ENCODE measurements around the gene NPTX2.
"Not testable (repeated sequence)": the region's sequence is repeated elsewhere in the genome, so short reads cannot be mapped to it uniquely, and the experiment has no call there.

Gene NPTX2

GRCh38 chr7:98617051-98617959 lies at the start of gene NPTX2:
NPTX2 (plus strand) TSS chr7:98617285; CDS start chr7:98617462, 177 bp downstream.
- DNase-seq (ENCODE audit: low spot score) = peak; percentile 60

DNA sequence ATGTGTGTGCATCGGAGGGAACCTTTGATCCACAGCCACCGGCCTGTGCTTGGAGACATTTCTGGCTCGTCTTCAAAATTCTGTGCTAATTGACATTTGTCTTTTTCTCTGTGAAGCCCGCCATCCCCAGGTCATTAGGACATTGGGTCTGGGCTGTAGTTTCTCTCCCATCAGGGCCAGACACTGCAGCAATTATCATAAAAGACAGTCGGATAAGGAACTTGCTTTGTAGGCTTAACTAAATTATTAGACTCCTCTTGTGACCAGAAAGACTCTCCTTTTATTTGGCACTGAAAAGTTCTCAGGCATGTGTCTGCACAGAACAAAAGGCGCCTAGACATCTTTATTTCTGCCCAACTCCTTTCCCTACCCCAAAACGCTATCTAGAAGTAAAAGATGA lies 49.1 kb upstream of the NPTX2 start:
- DNase-seq (ENCODE audit: low spot score) = no peak

DNA sequence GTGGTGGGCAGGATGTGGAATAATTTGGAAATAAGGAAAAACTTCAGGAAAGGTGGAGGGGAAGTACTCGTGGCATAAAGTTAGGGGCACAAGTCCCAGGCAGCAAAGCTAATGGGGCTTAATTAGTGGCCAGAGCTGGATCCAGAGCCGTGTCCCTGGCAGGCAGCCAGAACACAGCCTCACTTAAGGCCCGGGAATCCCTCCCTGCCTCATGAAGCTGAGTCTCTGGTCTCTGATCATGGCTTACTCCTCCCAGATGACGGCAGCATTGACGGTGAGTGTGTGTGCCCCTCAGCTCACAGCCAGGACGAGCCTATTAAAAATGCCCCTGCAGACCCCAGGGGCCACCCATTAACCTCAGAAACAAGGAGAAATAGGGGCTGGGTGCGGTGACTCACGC lies 48.2 kb upstream of the NPTX2 start:
- DNase-seq (ENCODE audit: low spot score) = peak; percentile 17

DNA sequence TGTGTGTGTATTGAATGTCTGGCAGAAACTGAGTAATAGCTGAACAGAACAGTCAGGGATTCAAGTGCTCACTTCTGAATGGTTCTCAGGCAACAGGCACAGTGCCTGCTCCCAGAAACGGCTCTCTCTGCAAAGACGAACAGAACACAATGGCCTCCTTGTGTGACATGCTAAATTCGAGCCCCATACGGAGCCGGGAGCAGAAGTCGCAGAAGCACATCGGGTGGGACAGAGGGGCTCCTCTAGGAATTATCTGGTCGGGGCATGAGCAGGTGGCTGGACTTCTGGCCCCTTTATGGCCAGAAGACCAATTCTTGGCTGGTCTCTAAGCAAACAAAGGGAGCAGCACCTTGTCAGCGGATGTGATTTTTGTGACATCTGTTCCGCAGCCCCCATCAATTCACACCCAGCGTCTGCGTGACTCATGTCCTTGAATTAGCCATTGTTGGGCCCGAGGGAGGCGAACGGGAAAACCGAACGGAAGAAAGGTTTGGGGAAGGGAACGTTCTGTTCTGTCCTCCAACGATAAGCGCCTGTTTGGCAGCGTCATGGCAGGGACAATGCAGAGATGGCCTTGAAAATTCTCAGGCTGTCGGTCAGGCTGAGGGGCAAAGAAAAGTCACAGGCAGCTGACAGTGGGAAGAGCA lies 47.3 kb upstream of the NPTX2 start:
- DNase-seq (ENCODE audit: low spot score) = peak; percentile 82

- no peak for DNase-seq (ENCODE audit: low spot score)
Observed at GRCh38 chr7:98571006-98571405, 46.1 kb upstream of the NPTX2 start.

GRCh38 chr7:98571986-98572385 lies 45.1 kb upstream of the NPTX2 start:
- no peak for DNase-seq (ENCODE audit: low spot score)

DNA sequence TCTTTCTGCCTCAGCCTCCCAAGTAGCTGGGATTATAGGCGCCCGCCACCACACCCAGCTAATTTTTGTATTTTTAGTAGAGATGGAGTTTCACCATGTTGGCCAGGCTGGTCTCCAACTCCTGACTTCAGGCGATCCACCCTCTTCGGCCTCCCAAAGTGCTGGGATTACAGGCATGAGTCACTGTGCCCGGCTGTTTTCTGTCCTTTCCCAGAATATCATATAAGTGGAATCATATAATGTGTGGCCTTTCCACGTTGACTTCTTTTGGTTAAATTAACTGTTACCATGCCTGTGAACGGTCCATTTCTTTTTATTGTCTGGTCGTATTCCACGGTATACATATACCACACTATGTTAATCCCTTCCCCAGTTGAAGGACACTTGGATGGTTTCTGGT lies 44.4 kb upstream of the NPTX2 start:
- not testable (repeated sequence) for DNase-seq (ENCODE audit: low spot score)

DNA sequence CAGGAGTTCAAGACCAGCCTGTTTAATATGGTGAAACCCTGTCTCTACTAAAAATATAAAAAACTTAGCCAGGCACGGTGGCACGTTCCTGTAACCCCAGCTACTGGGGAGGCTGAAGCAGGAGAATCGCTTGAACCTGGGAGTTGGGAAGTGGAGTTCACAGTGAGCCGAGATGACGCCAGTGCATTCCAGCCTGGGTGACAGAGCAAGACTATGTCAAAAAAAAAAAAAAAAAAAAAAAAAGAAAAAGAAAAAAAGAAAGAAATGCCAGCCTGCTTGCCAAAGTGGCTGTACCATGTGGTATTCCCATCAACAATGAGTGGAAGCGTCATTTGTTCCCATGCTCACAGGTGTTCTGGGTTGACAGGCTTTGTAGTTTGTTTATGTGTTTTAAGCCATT lies 43.3 kb upstream of the NPTX2 start:
- DNase-seq (ENCODE audit: low spot score) = no peak

- DNase-seq (ENCODE audit: low spot score) = no peak
Observed at GRCh38 chr7:98575878-98576277, 41.2 kb upstream of the NPTX2 start.

DNA sequence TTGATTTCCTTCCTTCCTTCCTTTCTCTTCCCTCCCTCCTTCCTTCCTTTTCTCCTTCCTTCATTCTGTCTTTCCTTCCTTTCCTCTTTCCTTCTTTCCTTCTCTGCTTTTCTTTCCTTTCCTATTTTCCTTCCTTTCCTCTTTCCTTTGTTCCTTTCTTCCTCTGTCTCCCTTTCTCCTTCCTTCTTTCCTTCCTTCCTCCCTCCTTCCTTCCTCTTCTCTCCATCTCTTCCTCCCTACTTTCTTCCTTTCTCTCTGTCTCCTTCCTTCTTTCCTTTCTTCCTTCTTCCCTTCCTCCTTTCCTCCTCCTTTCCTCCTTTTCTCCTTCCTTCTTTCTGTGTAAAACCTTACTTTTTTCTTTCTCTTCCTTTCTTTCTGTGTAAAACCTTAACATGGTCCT lies 32.3 kb upstream of the NPTX2 start:
- DNase-seq (ENCODE audit: low spot score) = no peak

- no peak for DNase-seq (ENCODE audit: low spot score)
Observed at GRCh38 chr7:98591926-98592325, 25.2 kb upstream of the NPTX2 start.

DNA sequence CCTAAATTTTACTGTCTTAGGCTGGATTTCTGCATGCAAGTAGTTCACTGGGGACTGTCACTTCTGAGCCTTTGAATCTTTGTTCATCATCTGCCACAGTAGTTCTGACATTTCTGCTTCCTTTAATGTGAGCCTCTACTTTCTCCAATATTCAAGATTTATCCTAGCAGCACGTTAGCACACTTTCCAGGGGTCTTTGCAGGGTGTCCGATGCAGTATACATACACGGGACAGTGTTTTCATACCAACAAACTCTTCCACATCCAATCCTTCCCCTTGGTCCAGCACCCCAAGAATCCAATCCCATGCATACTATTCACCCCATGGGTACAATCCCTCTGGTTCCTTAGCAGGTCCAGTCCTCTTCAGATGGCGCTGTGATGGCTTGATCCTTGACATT lies 22.7 kb upstream of the NPTX2 start:
- no peak for DNase-seq (ENCODE audit: low spot score)

DNA sequence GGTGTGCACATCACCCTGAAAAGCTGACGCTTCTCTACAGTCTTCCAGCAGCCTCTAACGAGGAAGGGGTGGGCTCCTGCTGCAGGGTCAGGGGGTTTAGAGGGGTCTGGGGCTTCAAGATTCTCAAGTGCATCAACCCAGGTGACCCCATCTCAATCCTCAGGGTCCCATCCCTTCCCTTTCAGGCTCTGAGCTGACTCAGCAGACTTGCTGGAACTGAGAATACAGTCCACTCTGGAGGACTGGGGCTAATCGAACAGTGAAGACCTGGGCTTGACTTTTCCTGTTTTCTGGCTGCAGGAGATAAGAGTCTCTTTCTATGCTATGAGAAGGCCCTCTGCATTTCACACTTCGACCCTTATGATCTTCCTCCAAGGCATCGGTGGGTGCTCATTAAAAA lies 22.3 kb upstream of the NPTX2 start:
- DNase-seq (ENCODE audit: low spot score) = no peak

DNA sequence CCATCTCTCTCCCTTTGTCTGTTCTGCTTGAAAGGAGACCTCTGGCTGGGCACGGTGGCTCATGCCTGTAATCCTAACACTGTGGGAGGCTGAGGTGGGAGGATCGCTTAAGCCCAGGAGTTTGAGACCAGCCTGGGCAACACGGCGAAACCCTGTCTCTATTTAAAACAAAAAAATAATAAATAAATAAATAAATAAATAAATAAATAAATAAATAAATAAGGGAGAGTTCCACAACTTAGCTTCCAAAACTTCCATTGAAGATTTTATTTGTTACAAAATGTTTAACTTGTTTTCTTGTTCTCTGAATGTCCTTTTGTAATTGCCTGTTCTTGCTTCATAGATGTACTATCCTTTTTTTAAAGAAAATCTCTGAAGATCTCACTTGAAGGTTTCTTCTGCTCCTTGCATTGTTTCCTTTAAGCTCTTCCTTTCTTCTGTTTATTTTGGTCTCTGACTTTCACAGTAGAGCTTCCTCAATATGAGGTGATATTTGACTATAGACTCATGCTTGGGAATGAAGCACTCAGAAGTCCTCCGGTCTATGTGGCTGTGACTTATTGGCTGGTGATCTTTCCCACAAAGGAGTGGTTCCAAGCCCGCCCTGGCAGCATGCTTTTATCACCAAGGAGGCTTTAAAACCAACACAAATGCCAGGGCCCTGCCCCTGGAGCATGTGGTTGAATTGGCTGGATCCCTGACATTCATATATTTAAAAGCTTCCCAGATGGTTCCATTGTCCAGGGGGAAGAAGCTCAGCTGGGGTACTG lies 18.1 kb upstream of the NPTX2 start:
- DNase-seq (ENCODE audit: low spot score) = no peak

GRCh38 chr7:98599886-98600285 lies 17.2 kb upstream of the NPTX2 start:
- DNase-seq (ENCODE audit: low spot score) = no peak

DNA sequence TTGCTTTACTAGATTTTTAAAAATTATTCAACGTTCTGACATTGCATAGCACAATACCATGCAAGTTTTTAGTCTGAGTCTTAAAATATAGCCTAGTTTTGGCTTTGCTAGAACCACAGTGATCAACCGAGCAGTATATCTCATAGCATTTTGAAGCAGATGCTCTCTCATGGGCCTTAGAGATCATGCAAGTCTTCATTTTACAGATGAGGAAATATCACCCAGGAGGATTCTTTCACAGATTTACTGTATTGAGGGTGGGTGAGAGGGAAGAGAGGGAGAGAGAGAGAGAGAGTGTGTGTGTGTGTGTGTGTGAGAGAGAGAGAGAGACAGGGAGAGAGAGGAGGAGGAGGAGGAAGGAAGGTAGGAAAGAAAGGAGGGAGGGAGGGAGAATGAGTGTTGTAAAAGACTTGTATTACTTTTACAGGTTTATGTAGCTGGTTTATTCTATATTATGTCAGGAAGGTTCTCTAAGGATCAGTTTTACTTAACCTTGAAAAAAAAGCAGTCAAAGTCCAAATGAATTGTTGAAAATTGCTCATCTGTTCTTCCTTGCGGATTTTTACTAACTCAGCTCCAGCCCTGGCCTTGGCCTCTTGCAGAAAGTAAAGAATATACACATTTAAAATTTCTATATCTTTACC lies 14.2 kb upstream of the NPTX2 start:
- DNase-seq (ENCODE audit: low spot score) = no peak

GRCh38 chr7:98603399-98603788 lies 13.7 kb upstream of the NPTX2 start:
- no peak for DNase-seq (ENCODE audit: low spot score)

DNA sequence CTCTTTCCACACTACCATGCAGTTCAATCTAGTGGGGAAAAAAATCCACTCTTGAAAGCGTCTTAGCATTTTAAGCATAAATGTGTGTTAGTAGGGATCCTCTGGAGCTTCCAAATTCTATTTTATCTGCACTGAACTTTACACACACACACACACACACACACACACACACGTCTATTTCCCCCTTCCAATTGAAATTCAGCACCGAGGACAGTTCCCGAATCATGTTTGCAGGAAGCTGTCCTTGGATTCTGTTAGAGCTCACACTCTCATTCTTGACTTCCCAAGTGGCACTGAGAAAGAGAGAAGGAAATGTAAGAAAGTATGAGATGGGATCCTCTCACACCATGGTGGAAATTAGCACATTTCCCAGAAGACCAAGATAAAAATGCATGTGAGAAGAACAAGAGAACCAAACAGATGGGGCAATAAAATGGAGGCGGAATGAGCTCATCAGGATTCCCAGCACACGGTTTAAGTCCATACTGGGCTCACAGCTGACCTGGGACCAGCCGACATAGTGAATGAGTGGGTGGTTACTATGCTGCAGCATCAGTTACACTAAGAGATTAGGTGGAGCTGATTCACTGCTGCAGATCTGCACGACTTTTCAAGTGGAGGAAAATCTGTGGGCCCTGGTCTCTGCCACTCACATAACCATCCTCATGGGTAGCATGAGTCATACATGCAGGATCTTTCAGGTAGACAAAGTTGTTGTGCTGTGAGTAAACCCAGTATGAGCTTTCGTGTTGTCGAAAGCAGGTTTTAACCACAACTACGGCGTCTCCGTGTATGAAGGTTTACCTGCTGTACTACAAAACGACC lies 3.3 kb upstream of the NPTX2 start:
- DNase-seq (ENCODE audit: low spot score) = no peak

GRCh38 chr7:98616381-98617050 lies 569 bp upstream of the NPTX2 start:
- no peak for DNase-seq (ENCODE audit: low spot score)

- no peak for DNase-seq (ENCODE audit: low spot score)
Observed at GRCh38 chr7:98617960-98618418, 904 bp downstream of the NPTX2 start.

DNA sequence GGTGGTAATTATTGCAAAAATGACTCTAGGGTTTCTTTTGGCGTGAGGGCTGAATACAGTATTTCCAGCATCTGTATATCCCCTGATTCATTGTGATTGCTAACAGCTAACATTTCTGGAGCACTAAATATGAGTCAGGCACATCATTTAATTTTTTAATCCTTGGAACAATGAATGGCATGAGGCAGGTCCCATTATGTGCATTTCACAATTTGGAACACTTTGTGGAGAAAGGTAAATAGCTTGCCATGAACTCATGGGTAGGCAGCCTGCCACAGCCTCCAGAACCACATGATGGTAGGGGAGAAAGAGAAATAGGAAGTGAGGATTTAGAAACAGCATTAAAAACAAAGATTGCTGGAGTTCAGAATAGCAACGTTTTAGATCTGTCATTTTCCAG lies 1.7 kb downstream of the NPTX2 start:
- DNase-seq (ENCODE audit: low spot score) = no peak
